Body of pancreas (tissue), 4 donors: Measurements from ENCODE around the gene GFRA4. TPM values are rescaled to one million over a fixed set of nuclear protein-coding genes. Genes with fewer than 3 reads are reported as not detected.

Source experiments
- ATAC-seq: fragments of 150-250 bp; one replicate; pipeline ENCODE4 v1.9.1; 2016
- DNase-seq, 4 donors: peaks; one replicate each; pipeline ENCODE4 v3.0.0-alpha.2; 2019
- H3K27ac ChIP-seq, 4 donors: fragments of 200-600 bp; sonication (generic); 1 replicate in 3 of 4; 2 replicates in 1 of 4; pipeline versions ENCODE4 v1.5.1 to v1.6.1; 2016 to 2019; ENCODE audit warnings: mild to moderate bottlenecking in 1 of 4, mixed read lengths in 1 of 4, moderate library complexity in 1 of 4
- H3K27me3 ChIP-seq, 2 donors: fragments of 200-600 bp; sonication (generic); one replicate each; pipeline ENCODE4 v1.6.0; 2016; ENCODE audit warnings: mild to moderate bottlenecking in 1 of 2
- H3K36me3 ChIP-seq, 2 donors: fragments of 200-600 bp; sonication (generic); replicated peaks in 1 of 2; 2 replicates each; pipeline ENCODE4 v1.5.1; 2016; ENCODE audit warnings: low read depth in 2 of 2; ENCODE audit not compliant: insufficient read depth in 1 of 2
- H3K4me1 ChIP-seq: fragments of 200-600 bp; sonication (generic); one replicate; pipeline ENCODE4 v1.6.0; 2016
- H3K4me3 ChIP-seq, 2 donors: fragments of 200-600 bp; sonication (generic); 1 replicate in 1 of 2; 2 replicates in 1 of 2; pipeline ENCODE4 v1.5.1; 2016 to 2019
- H3K9me3 ChIP-seq, 3 donors: fragments of 200-600 bp; sonication (generic); 1 replicate in 2 of 3; 2 replicates in 1 of 3; pipeline ENCODE4 v1.5.1; 2016
- CTCF ChIP-seq, 7 experiments: fragments of 450-650 bp in 4 of 7; fragments of 200-600 bp in 3 of 7; sonication (generic) in 3 of 7; IDR thresholded peaks; one replicate each; pipeline ENCODE4 v1.5.1; 2016 to 2019; ENCODE audit warnings: antibody characterized with exemption in 7 of 7
- POLR2A ChIP-seq, 3 donors: fragments of 450-650 bp; IDR thresholded peaks; one replicate each; pipeline ENCODE4 v1.6.1; 2016; ENCODE audit warnings: antibody characterized with exemption in 3 of 3, mild to moderate bottlenecking in 2 of 3
- WGBS, 2 donors: methylation state at CpG; one replicate each; pipeline ENCODE4 v1.1.5; 2017; 5-methylcytosine and 5-hydroxymethylcytosine counted together
- intact Hi-C: fragments of 100-400 bp; cut with DNase I; formaldehyde crosslinking; loops from one replicate; pipeline ENCODE4 v1.15.1; 2023
- total RNA-seq, 2 donors: library from RNA; depleted of rRNA; stranded (reverse); fragments of >200 nt; gene quantifications; one replicate each; pipeline ENCODE4 v1.1.0, GENCODE V29; 2016

GFRA4 gene
- total RNA-seq, 2 donors from 2014 or later = not detected

GRCh38 chr20:3677733-3678132 is 14.5 kb upstream of the GFRA4 start:
- no peak for TF ChIP-seq CTCF (IDR thresholded peaks at IDR 0.05)
- TF ChIP-seq POLR2A (IDR thresholded peaks at IDR 0.05) = no peak
- intact Hi-C loops = loop anchor here (10.0 kb wide), 2 partner anchors 177 to 397 kb away; no protein-coding TSS in a partner anchor
- ATAC-seq (no peak), DNase-seq (no peak)
- Histone ChIP-seq H3K36me3 (no peaks in the 10 kb centered on the region), H3K27me3 (peaks cover 0 to 28% of the 10 kb centered on the region in 2 donors), H3K4me3 (no peak overlapping the region), H3K27ac (no peak overlapping the region), H3K9me3 (no peaks in the 10 kb centered on the region), H3K4me1 (peaks cover 12% of the 10 kb centered on the region)
- WGBS, 2 donors = 46 to 52% methylated on average over 4 to 8 of the region's 8 CpGs

- 18 to 25% methylated on average over 13 of the region's 13 CpGs for WGBS, 2 donors
- Histone ChIP-seq H3K27me3 (peaks cover 0 to 31% of the 10 kb centered on the region in 2 donors), H3K4me3 (no peak overlapping the region), H3K27ac (no peak overlapping the region), H3K36me3 (no peaks in the 10 kb centered on the region), H3K4me1 (peaks cover 10% of the 10 kb centered on the region), H3K9me3 (no peaks in the 10 kb centered on the region)
- TF ChIP-seq POLR2A (IDR thresholded peaks at IDR 0.05) (no peak), CTCF (IDR thresholded peaks at IDR 0.05) (no peak)
- DNase-seq (no peak), ATAC-seq (no peak)
- intact Hi-C loops = loop anchor here (10.0 kb wide), 2 partner anchors 180 to 400 kb away; no protein-coding TSS in a partner anchor
Observed at GRCh38 chr20:3674995-3675900, 12.0 kb upstream of the GFRA4 start.

GRCh38 chr20:3674447-3674846 is 11.2 kb upstream of the GFRA4 start:
- TF ChIP-seq POLR2A (IDR thresholded peaks at IDR 0.05) = no peak
- TF ChIP-seq CTCF (IDR thresholded peaks at IDR 0.05) = no peak
- Histone ChIP-seq H3K9me3 (no peaks in the 10 kb centered on the region), H3K27ac (no peak overlapping the region), H3K4me3 (no peak overlapping the region), H3K4me1 (peaks cover 10% of the 10 kb centered on the region), H3K27me3 (peaks cover 0 to 31% of the 10 kb centered on the region in 2 donors), H3K36me3 (no peaks in the 10 kb centered on the region)
- 28 to 60% methylated on average over 3 to 10 of the region's 10 CpGs for WGBS, 2 donors
- ATAC-seq (no peak), DNase-seq (no peak)
- intact Hi-C loops = loop anchor here (10.0 kb wide), 2 partner anchors 180 to 400 kb away; no protein-coding TSS in a partner anchor

- 37 to 38% methylated on average over 22 to 56 of the region's 90 CpGs for WGBS, 2 donors
- Histone ChIP-seq H3K4me3 (no peak overlapping the region), H3K27ac (no peak overlapping the region), H3K36me3 (no peaks in the 10 kb centered on the region), H3K9me3 (no peaks in the 10 kb centered on the region), H3K27me3 (peaks cover 0 to 31% of the 10 kb centered on the region in 2 donors), H3K4me1 (peaks cover 10% of the 10 kb centered on the region)
- ATAC-seq (no peak), DNase-seq (no peak)
- intact Hi-C loops = loop anchor here (10.0 kb wide), 2 partner anchors 181 to 401 kb away; no protein-coding TSS in a partner anchor
- TF ChIP-seq CTCF (IDR thresholded peaks at IDR 0.05) (no peak), POLR2A (IDR thresholded peaks at IDR 0.05) (no peak)
Observed at GRCh38 chr20:3673221-3674070, 10.2 kb upstream of the GFRA4 start.
